ENCODE data around the gene ATAD3B.
"Not testable (repeated sequence)": the region's sequence is repeated elsewhere in the genome, so short reads cannot be mapped to it uniquely, and the experiment has no call there.

Gene ATAD3B

GRCh38 chr1:1512425-1512824 is 40.9 kb downstream of the ATAD3B start:
- not testable (repeated sequence) for DNase-seq

GRCh38 chr1:1513675-1514074 is 42.1 kb downstream of the ATAD3B start:
- DNase-seq = not testable (repeated sequence)

GRCh38 chr1:1514376-1514775 is 42.8 kb downstream of the ATAD3B start:
- DNase-seq = not testable (repeated sequence)

- DNase-seq = not testable (repeated sequence)
Measured at GRCh38 chr1:1516923-1517322, 45.4 kb downstream of the ATAD3B start.

- no peak for DNase-seq
Measured at GRCh38 chr1:1517973-1518620, 46.5 kb downstream of the ATAD3B start.

- not testable (repeated sequence) for DNase-seq
Measured at GRCh38 chr1:1518621-1519007, 47.0 kb downstream of the ATAD3B start.

- not testable (repeated sequence) for DNase-seq
Measured at GRCh38 chr1:1519805-1520505, 48.4 kb downstream of the ATAD3B start.

- no peak for DNase-seq
Measured at GRCh38 chr1:1521331-1521730, 49.8 kb downstream of the ATAD3B start.

- not testable (repeated sequence) for DNase-seq
Measured at GRCh38 chr1:1522536-1522935, 51.0 kb downstream of the ATAD3B start.

GRCh38 chr1:1523226-1523625 is 51.7 kb downstream of the ATAD3B start:
- DNase-seq = not testable (repeated sequence)

GRCh38 chr1:1523651-1524050 is 52.1 kb downstream of the ATAD3B start:
- not testable (repeated sequence) for DNase-seq

GRCh38 chr1:1524750-1525383 is 53.3 kb downstream of the ATAD3B start:
- not testable (repeated sequence) for DNase-seq

GRCh38 chr1:1526476-1526875 is 54.9 kb downstream of the ATAD3B start:
- DNase-seq = not testable (repeated sequence)

GRCh38 chr1:1527092-1527816 is 55.7 kb downstream of the ATAD3B start:
- no peak for DNase-seq

GRCh38 chr1:1528301-1529267 is 57.0 kb downstream of the ATAD3B start:
- DNase-seq = no peak

GRCh38 chr1:1529321-1529720 is 57.8 kb downstream of the ATAD3B start:
- no peak for DNase-seq

GRCh38 chr1:1529936-1530335 is 58.4 kb downstream of the ATAD3B start:
- no peak for DNase-seq

- DNase-seq = no peak
Measured at GRCh38 chr1:1531947-1532346, 60.4 kb downstream of the ATAD3B start.

- not testable (repeated sequence) for DNase-seq
Measured at GRCh38 chr1:1533176-1533893, 61.8 kb downstream of the ATAD3B start.

GRCh38 chr1:1533894-1534291 is 62.3 kb downstream of the ATAD3B start:
- DNase-seq = not testable (repeated sequence)
